ENCODE data around the gene NINL. TPM values are rescaled to one million over a fixed set of nuclear protein-coding genes. Genes with fewer than 3 reads are reported as not detected.
"Not testable (repeated sequence)": the region's sequence is repeated elsewhere in the genome, so short reads cannot be mapped to it uniquely, and the experiment has no call there.

The NINL gene
- total RNA-seq, 4 donors from 2014 or later, result 2.5 to 11.6 (median 4.7) TPM

- no peaks in the 10 kb centered on the region for H3K27me3 ChIP-seq
- H3K4me3 ChIP-seq, result no peak overlapping the region
- no peak for TF ChIP-seq POLR2A (IDR thresholded peaks at IDR 0.05)
- no peak for TF ChIP-seq CTCF (IDR thresholded peaks at IDR 0.05)
- H3K27ac ChIP-seq, result no peak overlapping the region
- H3K36me3 ChIP-seq, result no peaks in the 10 kb centered on the region
- WGBS, 2 donors, result 66 to 69% methylated on average over 6 of the region's 6 CpGs
- no peaks in the 10 kb centered on the region for H3K9me3 ChIP-seq
- intact Hi-C loops (cut with DNase I), result no loop called here
- no peak for DNase-seq
- H3K4me1 ChIP-seq, result peaks cover 4 to 54% (median 7%) of the 10 kb centered on the region in 3 donors
These were observed 31.5 kb downstream of the NINL start for GRCh38 chr20:25553819-25554296.

GRCh38 chr20:25552977-25553376 lies 32.4 kb downstream of the NINL start:
- 78 to 80% methylated on average over 5 of the region's 5 CpGs for WGBS, 2 donors
- H3K36me3 ChIP-seq, result no peaks in the 10 kb centered on the region
- no peak overlapping the region for H3K27ac ChIP-seq
- H3K27me3 ChIP-seq, result no peaks in the 10 kb centered on the region
- peaks cover 4 to 63% (median 7%) of the 10 kb centered on the region in 3 donors for H3K4me1 ChIP-seq
- TF ChIP-seq CTCF (IDR thresholded peaks at IDR 0.05) (no peak), POLR2A (IDR thresholded peaks at IDR 0.05) (no peak)
- no peak overlapping the region for H3K4me3 ChIP-seq
- no peak for DNase-seq
- no peaks in the 10 kb centered on the region for H3K9me3 ChIP-seq
- intact Hi-C loops (cut with DNase I), result no loop called here

- H3K27ac ChIP-seq, result peak overlapping the region in 1 of 4 donors; percentile 58
- peaks cover 7 to 74% (median 7%) of the 10 kb centered on the region in 3 donors for H3K4me1 ChIP-seq
- TF ChIP-seq CTCF (IDR thresholded peaks at IDR 0.05) (no peak), POLR2A (IDR thresholded peaks at IDR 0.05) (no peak)
- H3K36me3 ChIP-seq, result no peaks in the 10 kb centered on the region
- 76 to 80% methylated on average over 6 of the region's 6 CpGs for WGBS, 2 donors
- H3K4me3 ChIP-seq, result no peak overlapping the region
- no peaks in the 10 kb centered on the region for H3K9me3 ChIP-seq
- intact Hi-C loops (cut with DNase I), result no loop called here
- no peaks in the 10 kb centered on the region for H3K27me3 ChIP-seq
- DNase-seq, result no peak
These were observed 33.7 kb downstream of the NINL start for GRCh38 chr20:25551413-25552215.

- DNase-seq; H3K36me3 ChIP-seq; H3K27ac ChIP-seq; intact Hi-C loops (cut with DNase I); H3K4me3 ChIP-seq; H3K27me3 ChIP-seq; H3K9me3 ChIP-seq: not testable (repeated sequence)
- 81 to 90% methylated on average over 6 to 7 of the region's 7 CpGs for WGBS, 2 donors
- H3K4me1 ChIP-seq, result peaks cover 7 to 82% (median 9%) of the 10 kb centered on the region in 3 donors
These were observed 34.5 kb downstream of the NINL start for GRCh38 chr20:25550645-25551337.

- H3K27me3 ChIP-seq, result no peaks in the 10 kb centered on the region
- H3K4me3 ChIP-seq, result no peak overlapping the region
- peak overlapping the region in 2 of 4 donors; percentile 60 to 74 for H3K27ac ChIP-seq
- no peaks in the 10 kb centered on the region for H3K36me3 ChIP-seq
- WGBS, 2 donors, result 47 to 70% methylated on average over 5 to 10 of the region's 10 CpGs
- H3K4me1 ChIP-seq, result peaks cover 7 to 89% (median 9%) of the 10 kb centered on the region in 3 donors
- DNase-seq, result no peak
- intact Hi-C loops (cut with DNase I), result no loop called here
- no peak for TF ChIP-seq CTCF (IDR thresholded peaks at IDR 0.05)
- no peak for TF ChIP-seq POLR2A (IDR thresholded peaks at IDR 0.05)
- H3K9me3 ChIP-seq, result no peaks in the 10 kb centered on the region
These were observed 35.4 kb downstream of the NINL start for GRCh38 chr20:25549843-25550477.
